ENCODE results near the gene IL22RA1. TPM values are rescaled to one million over a fixed set of nuclear protein-coding genes. Genes with fewer than 3 reads are reported as not detected.

IL22RA1 gene
- total and polyA plus RNA-seq, 12 donors: 0.06 to 0.76 (median 0.26) TPM; not detected in 2

DNA sequence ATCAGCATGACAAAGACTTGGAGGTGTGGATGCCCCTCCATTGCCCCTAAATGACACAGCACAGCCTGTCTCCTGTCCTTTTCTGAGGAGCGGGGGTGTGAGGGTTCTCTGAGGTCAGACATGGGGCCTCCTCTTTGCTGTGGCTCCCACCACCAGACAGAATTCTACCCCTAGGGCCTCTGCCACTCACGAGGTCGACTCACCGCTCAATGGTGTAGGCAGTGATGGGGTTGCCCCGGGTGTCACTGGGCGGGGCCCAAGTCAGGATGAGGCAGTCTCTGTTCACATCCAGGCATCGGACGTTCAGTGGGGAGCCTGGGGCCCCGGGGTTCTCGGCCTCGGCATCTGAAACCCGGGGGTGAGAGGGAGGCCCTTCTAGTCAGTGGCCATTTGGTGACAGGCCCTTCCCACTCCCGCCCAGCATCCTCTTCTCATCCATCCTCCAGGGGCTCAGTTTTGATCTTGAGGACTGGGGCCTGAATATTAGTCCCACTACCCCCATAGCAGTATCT is 50.9 kb downstream of the IL22RA1 start:
- WGBS, 4 donors: 80 to 87% (median 84%) methylated on average over 8 to 13 of the region's 13 CpGs
- no peaks in the 10 kb centered on the region for H3K4me1 ChIP-seq (replicated peaks in 1 of 2)
- H3K27me3 ChIP-seq: no peaks in the 10 kb centered on the region
- H3K36me3 ChIP-seq (replicated peaks in 1 of 2): no peaks in the 10 kb centered on the region
- no peaks in the 10 kb centered on the region for H3K9me3 ChIP-seq (replicated peaks in 1 of 3)
- DNase-seq: no peak
- H3K27ac ChIP-seq: no peak overlapping the region
- TF ChIP-seq POLR2A (IDR thresholded peaks at IDR 0.05) (no peak), CTCF (IDR thresholded peaks at IDR 0.05) (no peak)
- intact Hi-C loops (cut with DNase I): no loop called here
- no peak overlapping the region for H3K4me3 ChIP-seq

DNA sequence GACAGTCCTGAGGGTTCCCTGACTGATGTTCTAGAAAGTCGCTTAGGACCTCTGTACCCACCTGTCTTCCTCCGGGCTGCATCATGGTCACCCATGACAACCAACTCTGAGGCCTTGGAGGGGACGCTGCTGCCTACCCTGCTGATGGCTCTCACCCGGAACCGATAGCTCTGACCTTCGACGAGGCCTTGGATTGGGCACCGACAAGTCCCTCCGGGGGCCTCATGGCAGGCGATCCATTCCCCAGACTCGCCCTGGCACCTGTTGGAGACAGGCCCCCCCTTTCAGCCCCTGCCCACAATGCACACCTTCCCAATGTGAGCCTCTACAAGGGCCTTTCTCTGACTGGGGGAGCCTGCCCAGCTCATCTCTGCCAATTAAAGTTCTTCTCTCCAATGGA is 52.2 kb downstream of the IL22RA1 start:
- intact Hi-C loops (cut with DNase I): no loop called here
- Histone ChIP-seq H3K27me3 (no peaks in the 10 kb centered on the region), H3K27ac (no peak overlapping the region), H3K4me3 (no peak overlapping the region), H3K9me3 (replicated peaks in 1 of 3) (no peaks in the 10 kb centered on the region), H3K4me1 (replicated peaks in 1 of 2) (no peaks in the 10 kb centered on the region), H3K36me3 (replicated peaks in 1 of 2) (no peaks in the 10 kb centered on the region)
- TF ChIP-seq CTCF (IDR thresholded peaks at IDR 0.05): no peak
- TF ChIP-seq POLR2A (IDR thresholded peaks at IDR 0.05): no peak
- WGBS, 4 donors: 83 to 90% (median 88%) methylated on average over 10 to 11 of the region's 11 CpGs; no CpG with 5 or more reads in 1 of the 4 donors
- DNase-seq: no peak

DNA sequence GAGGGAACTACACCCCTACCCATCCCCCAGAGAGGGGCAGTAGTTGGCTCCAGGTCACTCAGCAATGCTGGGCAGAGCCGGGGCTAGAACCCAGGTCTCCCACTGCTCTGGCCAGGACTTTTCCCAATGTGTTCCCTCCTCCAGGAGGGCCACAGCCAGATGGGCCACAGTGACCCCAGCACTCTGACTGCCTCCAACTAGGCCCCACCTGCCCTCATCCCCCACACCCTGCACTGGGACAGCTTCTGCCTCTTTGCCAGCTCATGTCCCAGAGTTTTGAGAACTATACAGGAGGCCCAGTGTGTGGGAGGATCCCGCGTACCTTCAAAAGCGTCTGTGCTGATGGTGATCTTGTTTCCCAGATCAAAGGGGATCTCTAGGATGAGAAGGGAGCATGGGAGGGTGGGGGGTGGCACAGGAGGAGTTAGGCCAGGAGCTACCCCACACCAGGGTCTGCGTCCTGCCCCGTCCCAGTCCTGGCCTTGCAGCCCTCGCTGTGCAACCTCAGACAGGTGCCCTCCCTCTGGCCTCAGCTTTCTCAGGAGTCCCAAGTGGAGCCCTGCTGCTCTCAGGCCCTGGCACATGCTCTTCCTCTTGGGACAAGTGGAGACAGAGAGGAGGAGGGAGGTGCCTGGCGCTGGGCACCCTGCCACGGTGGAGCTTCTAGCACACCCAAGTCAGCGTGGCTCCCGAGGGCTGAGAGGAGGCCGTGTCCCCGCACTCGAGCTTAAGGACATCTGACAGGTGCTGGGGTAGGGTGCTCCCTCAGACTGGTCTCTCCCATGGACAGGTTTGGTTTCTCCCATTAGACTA is 53.0 kb downstream of the IL22RA1 start:
- WGBS, 4 donors: 90 to 94% (median 91%) methylated on average over 6 to 14 of the region's 14 CpGs

More for the DNA sequence above, 53.0 kb downstream of the IL22RA1 start:
- H3K36me3 ChIP-seq (replicated peaks in 1 of 2): no peaks in the 10 kb centered on the region
- no peak for DNase-seq
- intact Hi-C loops (cut with DNase I): no loop called here
- H3K27ac ChIP-seq: no peak overlapping the region
- TF ChIP-seq CTCF (IDR thresholded peaks at IDR 0.05) (no peak), POLR2A (IDR thresholded peaks at IDR 0.05) (no peak)
- no peaks in the 10 kb centered on the region for H3K27me3 ChIP-seq
- no peaks in the 10 kb centered on the region for H3K4me1 ChIP-seq (replicated peaks in 1 of 2)
- H3K4me3 ChIP-seq: no peak overlapping the region
- H3K9me3 ChIP-seq (replicated peaks in 1 of 3): no peaks in the 10 kb centered on the region
